ENCODE data around the gene GAS7. TPM values are rescaled to one million over a fixed set of nuclear protein-coding genes. Genes with fewer than 3 reads are reported as not detected.
A peak's percentile ranks its signal among the peaks of the same experiment; 100 is the strongest.

The GAS7 gene
- total RNA-seq, 1 donor: 8.6 TPM

GRCh38 chr17:10205549-10206185 lies 7.3 kb upstream of the GAS7 start:
- H3K4me3 ChIP-seq (ENCODE audit: low read depth, low read length): no peak overlapping the region
- no peak for TF ChIP-seq CTCF (IDR thresholded peaks at IDR 0.05; ENCODE audit: insufficient read depth, low read depth, low read length)
- no peak for DNase-seq (ENCODE audit: low read depth)

- H3K4me3 ChIP-seq (ENCODE audit: low read depth, low read length): no peak overlapping the region
- no peak for TF ChIP-seq CTCF (IDR thresholded peaks at IDR 0.05; ENCODE audit: insufficient read depth, low read depth, low read length)
- no peak for DNase-seq (ENCODE audit: low read depth)
Measured at GRCh38 chr17:10201680-10202079, 3.3 kb upstream of the GAS7 start.

GRCh38 chr17:10200645-10201044 lies 2.2 kb upstream of the GAS7 start:
- no peak overlapping the region for H3K4me3 ChIP-seq (ENCODE audit: low read depth, low read length)
- no peak for DNase-seq (ENCODE audit: low read depth)
- no peak for TF ChIP-seq CTCF (IDR thresholded peaks at IDR 0.05; ENCODE audit: insufficient read depth, low read depth, low read length)

GRCh38 chr17:10200016-10200415 lies 1.6 kb upstream of the GAS7 start:
- TF ChIP-seq CTCF (IDR thresholded peaks at IDR 0.05; ENCODE audit: insufficient read depth, low read depth, low read length): no peak
- DNase-seq (ENCODE audit: low read depth): no peak
- H3K4me3 ChIP-seq (ENCODE audit: low read depth, low read length): no peak overlapping the region

- H3K4me3 ChIP-seq (ENCODE audit: low read depth, low read length): peak overlapping the region; percentile 71
- DNase-seq (ENCODE audit: low read depth): no peak
- TF ChIP-seq CTCF (IDR thresholded peaks at IDR 0.05; ENCODE audit: insufficient read depth, low read depth, low read length): no peak
Measured at GRCh38 chr17:10197721-10198508, 491 bp downstream of the GAS7 start.

- no peak for DNase-seq (ENCODE audit: low read depth)
Measured at GRCh38 chr17:10197362-10197720, 1.1 kb downstream of the GAS7 start.

More at GRCh38 chr17:10197362-10197720, 1.1 kb downstream of the GAS7 start:
- TF ChIP-seq CTCF (IDR thresholded peaks at IDR 0.05; ENCODE audit: insufficient read depth, low read depth, low read length): no peak
- peak overlapping the region; percentile 71 for H3K4me3 ChIP-seq (ENCODE audit: low read depth, low read length)
